HepG2 (cell line): ENCODE data around the gene TPO. TPM values are rescaled to one million over a fixed set of nuclear protein-coding genes. Genes with fewer than 3 reads are reported as not detected.

Source experiments
- ATAC-seq: fragments of 200-7000 bp; cut with Tn5 transposase; 3 replicates; pipeline ENCODE4 v1.9.1; 2020; ENCODE audit warnings: mild to moderate bottlenecking, moderate library complexity
- BruUV-seq: library from RNA; stranded (reverse); fragments of 400-500 nt; replicated peaks from 2 replicates; lab custom pipeline; 2021; lab: Mats Ljungman, UMichigan
- CTCF ChIA-PET: fragments of 300-600 bp; formaldehyde crosslinking; extraction: SDS; loops from one replicate; lab custom pipeline; 2021; ENCODE audit warnings: low total read pairs, inconsistent platforms, low intra/inter-chr PET ratio; lab: Yijun Ruan, JAX
- POLR2A ChIA-PET: fragments of 350-600 bp; sonication (Branson Sonifier 250); formaldehyde crosslinking; loops from one replicate; lab custom pipeline; 2020; ENCODE audit warnings: antibody characterized with exemption, inconsistent platforms; lab: Yijun Ruan, JAX
- DNase-seq: peaks from one replicate; pipeline ENCODE4 v3.0.0-alpha.2; 2015; ENCODE audit warnings: low spot score
- FAIRE-seq: peaks from 3 replicates; lab custom pipeline; 2011; peaks lifted over from hg19 to GRCh38; lab: Jason Lieb, UNC
- H2AFZ ChIP-seq: one replicate; pipeline ENCODE4 v1.6.1; 2011; ENCODE audit warnings: low read length, inconsistent platforms
- H3K27ac ChIP-seq: fragments of 300-600 bp; 3 replicates; pipeline ENCODE4 v1.8.0; 2011; ENCODE audit warnings: mixed run types, mild to moderate bottlenecking, mixed read lengths, low read length, inconsistent platforms; ENCODE audit not compliant: insufficient read depth; ENCODE audit errors: extremely low read length
- H3K27me3 ChIP-seq, 2 experiments: fragments of 200-600 bp in 1 of 2; 2 replicates in 1 of 2; 3 replicates in 1 of 2; pipeline versions ENCODE4 v1.6.0 to v1.8.0; 2011; ENCODE audit warnings: low read length in 2 of 2, mild to moderate bottlenecking in 2 of 2, moderate library complexity in 2 of 2, inconsistent platforms in 1 of 2; ENCODE audit not compliant: insufficient read depth in 2 of 2, control insufficient read depth in 1 of 2
- H3K36me3 ChIP-seq, 2 experiments: fragments of 200-600 bp in 1 of 2; replicated peaks in 1 of 2; 2 replicates in 1 of 2; 3 replicates in 1 of 2; pipeline versions ENCODE4 v1.5.1 to v1.8.0; 2011; ENCODE audit warnings: low read length in 2 of 2, inconsistent platforms in 1 of 2; ENCODE audit not compliant: insufficient read depth in 2 of 2, control insufficient read depth in 1 of 2
- H3K4me1 ChIP-seq: 2 replicates; pipeline ENCODE4 v1.5.1; 2012; ENCODE audit warnings: low read length, inconsistent platforms; ENCODE audit not compliant: insufficient read depth
- H3K4me2 ChIP-seq: 2 replicates; pipeline ENCODE4 v1.6.0; 2011; ENCODE audit warnings: low read depth, low read length, inconsistent platforms
- H3K4me3 ChIP-seq, 3 experiments: fragments of 200-600 bp in 1 of 3; sonication (generic), shearing (Covaris generic) in 1 of 3; replicated peaks in 1 of 3; 2 replicates each; pipeline ENCODE4 v1.5.1; 2011 to 2016; ENCODE audit warnings: low read length in 3 of 3, inconsistent platforms in 2 of 3, low read depth in 2 of 3, mild to moderate bottlenecking in 2 of 3, control low read depth in 1 of 3, mixed read lengths in 1 of 3; ENCODE audit not compliant: insufficient read depth in 1 of 3
- H3K79me2 ChIP-seq: one replicate; pipeline ENCODE4 v1.6.1; 2011; ENCODE audit warnings: low read length, inconsistent platforms; ENCODE audit not compliant: insufficient read depth
- H3K9ac ChIP-seq: 2 replicates; pipeline ENCODE4 v1.6.0; 2011; ENCODE audit warnings: mild to moderate bottlenecking, low read depth, low read length, inconsistent platforms; ENCODE audit not compliant: insufficient read depth
- H3K9me3 ChIP-seq: 2 replicates; pipeline ENCODE4 v1.5.1; 2012; ENCODE audit warnings: mild to moderate bottlenecking, low read length
- H4K20me1 ChIP-seq: 2 replicates; pipeline ENCODE4 v1.6.0; 2011; ENCODE audit warnings: inconsistent platforms, mild to moderate bottlenecking, low read length, moderate library complexity; ENCODE audit not compliant: insufficient read depth
- AGO2 ChIP-seq: fragments of 200-400 bp; formaldehyde crosslinking; optimal IDR thresholded peaks from 2 replicates; pipeline ENCODE3; 2017; ENCODE audit warnings: mild to moderate bottlenecking, low read depth, low read length, moderate library complexity
- CREB3 ChIP-seq: sonication (generic); formaldehyde crosslinking; IDR thresholded peaks from 2 replicates; pipeline ENCODE4 v1.5.0; 2020; ENCODE audit warnings: missing genetic modification reagents
- HMG20B ChIP-seq: conservative IDR thresholded peaks from 2 replicates; pipeline ENCODE4 v1.6.1; 2016; ENCODE audit warnings: missing genetic modification reagents, missing compliant biosample characterization
- MXD4 ChIP-seq: IDR thresholded peaks from 2 replicates; pipeline ENCODE4 v1.6.1; 2016; ENCODE audit warnings: mild to moderate bottlenecking, missing biosample characterization, missing genetic modification reagents
- PHF5A ChIP-seq: IDR thresholded peaks from one replicate; pipeline ENCODE4 v1.6.1; 2018; ENCODE audit warnings: low read depth, missing genetic modification reagents; ENCODE audit not compliant: unreplicated experiment
- REXO4 ChIP-seq: sonication (generic); formaldehyde crosslinking; IDR thresholded peaks from 2 replicates; pipeline ENCODE4 v1.8.0; 2022; ENCODE audit warnings: missing genetic modification reagents, mild to moderate bottlenecking, borderline replicate concordance
- SP1 ChIP-seq, 2 experiments: fragments of 450-650 bp in 1 of 2; sonication (generic) in 1 of 2; formaldehyde crosslinking in 1 of 2; IDR thresholded peaks; 2 replicates each; pipeline versions ENCODE4 v1.4.0 to v1.6.1; 2016 to 2020; ENCODE audit warnings: missing genetic modification reagents in 1 of 2
- XBP1 ChIP-seq: sonication (generic); formaldehyde crosslinking; IDR thresholded peaks from 2 replicates; pipeline ENCODE4 v1.5.0; 2020; ENCODE audit warnings: missing genetic modification reagents
- ZFY ChIP-seq: sonication (generic); formaldehyde crosslinking; IDR thresholded peaks from 2 replicates; pipeline ENCODE4 v1.4.0; 2020; ENCODE audit warnings: missing genetic modification reagents
- WGBS: methylation state at CpG from one replicate; pipeline ENCODE4 v1.1.6; 2017; ENCODE audit warnings: low lambda C conversion rate; 5-methylcytosine and 5-hydroxymethylcytosine counted together
- in situ Hi-C: cut with HindIII; loops from 2 replicates; pipeline ENCODE4 v1.10.0; 2017; ENCODE audit warnings: low pct_unique_long_range_greater_than_20kb; ENCODE audit not compliant: extremely low pct_ligation_motif_present
- intact Hi-C: fragments of 100-400 bp; cut with micrococcal nuclease; formaldehyde crosslinking; loops from one replicate; pipeline ENCODE4 v1.10.0; 2022; ENCODE audit not compliant: unreplicated experiment
- polyA plus RNA-seq, 8 experiments: library from polyadenylated mRNA; depleted of rRNA in 3 of 8; stranded (reverse) in 7 of 8; unstranded in 1 of 8; fragments of >200 nt; fragmentation: Illumina TruSeq in 4 of 8; extraction: Trizol in 4 of 8; gene quantifications; 2 replicates each; pipeline versions ENCODE4 v1.2.1 to v1.2.3, GENCODE V29; 2011 to 2016; ENCODE audit warnings: low read depth in 4 of 8, missing spikeins in 1 of 8, mixed read lengths in 1 of 8; ENCODE audit not compliant: insufficient read depth in 1 of 8
- total RNA-seq, 5 experiments: library from RNA; depleted of rRNA; stranded (reverse); fragments of >200 nt; fragmentation: Illumina TruSeq; extraction: Trizol; gene quantifications; 2 replicates each; pipeline ENCODE4 v1.2.3, GENCODE V29; 2016; ENCODE audit warnings: low read depth in 1 of 5

Gene TPO
- total and polyA plus RNA-seq, 2 of the 13 experiments (the other 11 are each of a cell fraction or from before 2014, with no cell fraction given) = not detected

DNA sequence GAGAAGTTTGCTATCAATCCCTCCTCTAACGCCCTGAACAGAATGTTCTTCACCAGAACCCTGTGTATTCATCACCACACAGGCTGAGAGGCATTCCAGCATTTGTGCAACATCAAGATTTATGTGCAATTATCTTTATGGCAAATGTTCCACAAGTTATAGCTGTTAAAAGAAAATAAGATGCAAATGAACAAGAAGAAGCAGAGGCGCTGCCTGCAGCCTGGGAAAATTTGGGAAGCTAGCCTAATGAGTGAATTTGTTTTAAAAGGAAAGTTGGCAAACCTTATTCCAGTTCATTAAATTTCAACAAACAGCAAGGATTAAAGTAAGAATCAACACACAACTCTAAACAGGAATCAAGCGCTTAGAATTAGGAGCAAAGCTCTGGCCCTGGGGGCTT, 5.3 kb downstream of the TPO start:
- H3K4me2 ChIP-seq = no peak overlapping the region
- H2AFZ ChIP-seq = no peak overlapping the region
- no peak overlapping the region for H3K4me3 ChIP-seq
- DNase-seq (no peak), FAIRE-seq (no peak), ATAC-seq (no peak)
- BruUV-seq = no TSS peak
- no peaks in the 10 kb centered on the region for H3K4me1 ChIP-seq
- TF ChIP-seq HMG20B (CRISPR knock-in tag) (no peak), ZFY (CRISPR knock-in tag) (no peak), CREB3 (no peak)
- H3K27ac ChIP-seq = no peak overlapping the region
- 18% methylated on average over 3 of the region's 3 CpGs for WGBS
- ChIA-PET POLR2A (no interaction called here), CTCF (no interaction called here)
- in situ Hi-C loops (no loop called here), intact Hi-C loops (no loop called here)
- H3K9ac ChIP-seq = no peak overlapping the region
- H3K9me3 ChIP-seq = no peaks in the 10 kb centered on the region
- H3K36me3 ChIP-seq = no peaks in the 10 kb centered on the region
- H4K20me1 ChIP-seq = no peaks in the 10 kb centered on the region
- peaks cover 7 to 37% of the 10 kb centered on the region in 2 experiments; a peak in 4 of 5 replicates for H3K27me3 ChIP-seq
- H3K79me2 ChIP-seq = no peaks in the 10 kb centered on the region

GRCh38 chr2:1420746-1421480, 7.7 kb downstream of the TPO start:
- TF ChIP-seq AGO2 (no peak), PHF5A (CRISPR knock-in tag) (no peak), MXD4 (CRISPR knock-in tag) (no peak), REXO4 (no peak), XBP1 (CRISPR knock-in tag) (no peak), SP1 (IDR thresholded peaks at IDR 0.05) (no peak), SP1 (CRISPR knock-in tag; IDR thresholded peaks at IDR 0.05) (no peak)
- WGBS = 38% methylated on average over 21 of the region's 23 CpGs
- H3K4me1 ChIP-seq = no peaks in the 10 kb centered on the region
- H3K9ac ChIP-seq = no peak overlapping the region
- H3K79me2 ChIP-seq = no peaks in the 10 kb centered on the region
- H3K27me3 ChIP-seq = peaks cover 7 to 39% of the 10 kb centered on the region in 2 experiments; a peak in 4 of 5 replicates
- DNase-seq (no peak), FAIRE-seq (no peak), ATAC-seq (no peak; the same call in 2 of the 3 replicates)
- H3K4me2 ChIP-seq = no peak overlapping the region
- H3K4me3 ChIP-seq = no peak overlapping the region
- ChIA-PET CTCF (no interaction called here), POLR2A (no interaction called here)
- intact Hi-C loops (no loop called here), in situ Hi-C loops (no loop called here)
- no peaks in the 10 kb centered on the region for H3K36me3 ChIP-seq
- H2AFZ ChIP-seq = no peak overlapping the region
- BruUV-seq = no TSS peak
- no peaks in the 10 kb centered on the region for H3K9me3 ChIP-seq
- H3K27ac ChIP-seq = no peak overlapping the region
- H4K20me1 ChIP-seq = no peaks in the 10 kb centered on the region
